Fibroblast of skin of back (primary cell): ENCODE measurements around the gene BLTP3A.

Experiments
- DNase-seq: peaks from one replicate; pipeline ENCODE4 v3.0.0-alpha.2; 2013

The BLTP3A gene

GRCh38 chr6:34829137-34829536 is 37.3 kb downstream of the BLTP3A start:
- no peak for DNase-seq

GRCh38 chr6:34832942-34833341 is 41.1 kb downstream of the BLTP3A start:
- no peak for DNase-seq

GRCh38 chr6:34834789-34835518 is 43.1 kb downstream of the BLTP3A start:
- no peak for DNase-seq

GRCh38 chr6:34836008-34836407 is 44.1 kb downstream of the BLTP3A start:
- no peak for DNase-seq

- DNase-seq = no peak
Measured at GRCh38 chr6:34836451-34836850, 44.6 kb downstream of the BLTP3A start.

- no peak for DNase-seq
Measured at GRCh38 chr6:34837528-34837927, 45.6 kb downstream of the BLTP3A start.

- DNase-seq = no peak
Measured at GRCh38 chr6:34839666-34840352, 47.9 kb downstream of the BLTP3A start.
